ENCODE data around the gene PICK1.
"Not testable (repeated sequence)": the region's sequence is repeated elsewhere in the genome, so short reads cannot be mapped to it uniquely, and the experiment has no call there.

- TF ChIP-seq, protein P1, sequence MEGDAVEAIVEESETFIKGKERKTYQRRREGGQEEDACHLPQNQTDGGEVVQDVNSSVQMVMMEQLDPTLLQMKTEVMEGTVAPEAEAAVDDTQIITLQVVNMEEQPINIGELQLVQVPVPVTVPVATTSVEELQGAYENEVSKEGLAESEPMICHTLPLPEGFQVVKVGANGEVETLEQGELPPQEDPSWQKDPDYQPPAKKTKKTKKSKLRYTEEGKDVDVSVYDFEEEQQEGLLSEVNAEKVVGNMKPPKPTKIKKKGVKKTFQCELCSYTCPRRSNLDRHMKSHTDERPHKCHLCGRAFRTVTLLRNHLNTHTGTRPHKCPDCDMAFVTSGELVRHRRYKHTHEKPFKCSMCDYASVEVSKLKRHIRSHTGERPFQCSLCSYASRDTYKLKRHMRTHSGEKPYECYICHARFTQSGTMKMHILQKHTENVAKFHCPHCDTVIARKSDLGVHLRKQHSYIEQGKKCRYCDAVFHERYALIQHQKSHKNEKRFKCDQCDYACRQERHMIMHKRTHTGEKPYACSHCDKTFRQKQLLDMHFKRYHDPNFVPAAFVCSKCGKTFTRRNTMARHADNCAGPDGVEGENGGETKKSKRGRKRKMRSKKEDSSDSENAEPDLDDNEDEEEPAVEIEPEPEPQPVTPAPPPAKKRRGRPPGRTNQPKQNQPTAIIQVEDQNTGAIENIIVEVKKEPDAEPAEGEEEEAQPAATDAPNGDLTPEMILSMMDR (IDR thresholded peaks at IDR 0.05): not testable (repeated sequence)
- TF ChIP-seq POLR2A (IDR thresholded peaks at IDR 0.05): not testable (repeated sequence)
Observed at GRCh38 chr22:38118747-38119146, 61.5 kb downstream of the PICK1 start.
